GM23338 (cell line): ENCODE data around the gene HK1. TPM values are rescaled to one million over a fixed set of nuclear protein-coding genes. Genes with fewer than 3 reads are reported as not detected.
A peak's percentile ranks its signal among the peaks of the same experiment; 100 is the strongest.

Experiments
- ATAC-seq: fragments of 200-7000 bp; cut with Tn5 transposase; 3 replicates; pipeline ENCODE4 v1.9.1; 2020
- DNase-seq: peaks from one replicate; pipeline ENCODE4 v3.0.0-alpha.2; 2015; ENCODE audit warnings: low spot score
- H2AFZ ChIP-seq: fragments of 200-600 bp; sonication (generic); 2 replicates; pipeline ENCODE4 v1.8.0; 2016; ENCODE audit warnings: antibody characterized with exemption, mild to moderate bottlenecking, moderate library complexity
- H3F3A ChIP-seq: fragments of 200-600 bp; sonication (generic); replicated peaks from 2 replicates; pipeline ENCODE4 v1.8.0; 2017; ENCODE audit warnings: antibody characterized with exemption, mixed run types, low read depth
- H3K27ac ChIP-seq: fragments of 200-600 bp; sonication (generic); 2 replicates; pipeline ENCODE4 v1.6.1; 2016; ENCODE audit warnings: low read depth
- H3K27me3 ChIP-seq: fragments of 200-600 bp; sonication (generic); 2 replicates; pipeline ENCODE4 v1.8.0; 2016; ENCODE audit warnings: mild to moderate bottlenecking, mixed run types, moderate library complexity; ENCODE audit not compliant: insufficient read depth
- H3K36me3 ChIP-seq: fragments of 200-600 bp; sonication (generic); 2 replicates; pipeline ENCODE4 v1.8.0; 2016; ENCODE audit warnings: mild to moderate bottlenecking; ENCODE audit not compliant: insufficient read depth
- H3K4me1 ChIP-seq: fragments of 200-600 bp; sonication (generic); 2 replicates; pipeline ENCODE4 v1.8.0; 2016; ENCODE audit warnings: mild to moderate bottlenecking, moderate library complexity; ENCODE audit not compliant: insufficient read depth
- H3K4me2 ChIP-seq: fragments of 200-600 bp; sonication (generic); 2 replicates; pipeline ENCODE4 v1.7.1; 2017; ENCODE audit warnings: mixed run types
- H3K4me3 ChIP-seq: fragments of 200-600 bp; sonication (generic); 2 replicates; pipeline ENCODE4 v1.6.1; 2016; ENCODE audit warnings: mixed run types
- H3K79me2 ChIP-seq: fragments of 200-600 bp; sonication (generic); replicated peaks from 2 replicates; pipeline ENCODE4 v1.8.0; 2017; ENCODE audit warnings: mild to moderate bottlenecking; ENCODE audit not compliant: insufficient read depth
- H3K9me2 ChIP-seq: fragments of 200-600 bp; sonication (generic); 2 replicates; pipeline ENCODE4 v1.8.0; 2017; ENCODE audit not compliant: insufficient read depth
- H4K20me1 ChIP-seq: fragments of 200-600 bp; sonication (generic); replicated peaks from 2 replicates; pipeline ENCODE4 v1.8.0; 2017; ENCODE audit warnings: mild to moderate bottlenecking; ENCODE audit not compliant: insufficient read depth
- H3K27ac Mint-ChIP-seq: 2 replicates; pipeline ENCODE4 v1.8.0; 2020; ENCODE audit warnings: inconsistent platforms, mild to moderate bottlenecking, moderate library complexity, mixed read lengths
- H3K27me3 Mint-ChIP-seq: 3 replicates; pipeline ENCODE4 v1.8.0; 2022; ENCODE audit warnings: low read depth, mild to moderate bottlenecking, moderate library complexity, mixed read lengths, inconsistent platforms; ENCODE audit not compliant: insufficient read depth, poor library complexity
- H3K36me3 Mint-ChIP-seq: 3 replicates; pipeline ENCODE4 v1.8.0; 2021; ENCODE audit warnings: low read depth, mild to moderate bottlenecking, inconsistent platforms, moderate library complexity, mixed read lengths
- H3K4me1 Mint-ChIP-seq: 3 replicates; pipeline ENCODE4 v1.8.0; 2020; ENCODE audit warnings: mild to moderate bottlenecking, inconsistent platforms, mixed read lengths
- H3K4me3 Mint-ChIP-seq: 3 replicates; pipeline ENCODE4 v1.8.0; 2021; ENCODE audit warnings: moderate library complexity, mild to moderate bottlenecking, inconsistent platforms, mixed read lengths
- H3K9me3 Mint-ChIP-seq: 3 replicates; pipeline ENCODE4 v1.8.0; 2020; ENCODE audit warnings: moderate library complexity, mild to moderate bottlenecking, inconsistent platforms, mixed read lengths
- CREB1 ChIP-seq: fragments of 250-450 bp; sonication (Bioruptor Pico); IDR thresholded peaks from 2 replicates; pipeline ENCODE4 v1.5.0; 2020; ENCODE audit warnings: low read depth, mild to moderate bottlenecking, moderate library complexity
- EZH2 ChIP-seq: fragments of 200-600 bp; sonication (generic); IDR thresholded peaks from one replicate; pipeline ENCODE4 v1.8.0; 2017; ENCODE audit warnings: antibody characterized with exemption, mild to moderate bottlenecking, low read depth; ENCODE audit not compliant: unreplicated experiment
- EZH2phosphoT487 ChIP-seq: fragments of 200-600 bp; sonication (generic); IDR thresholded peaks from one replicate; pipeline ENCODE4 v1.8.1; 2018; ENCODE audit warnings: antibody characterized with exemption; ENCODE audit not compliant: unreplicated experiment
- JUNB ChIP-seq: IDR thresholded peaks from one replicate; pipeline ENCODE4 v1.6.1; 2016; ENCODE audit warnings: antibody characterized with exemption; ENCODE audit not compliant: unreplicated experiment
- NANOG ChIP-seq: IDR thresholded peaks from 2 replicates; pipeline ENCODE4 v1.6.1; 2016; ENCODE audit warnings: antibody characterized with exemption, borderline replicate concordance
- POLR2AphosphoS5 ChIP-seq: IDR thresholded peaks from 2 replicates; pipeline ENCODE4 v1.6.1; 2016; ENCODE audit warnings: antibody characterized with exemption, low read depth
- REST ChIP-seq: IDR thresholded peaks from one replicate; pipeline ENCODE4 v1.6.1; 2018; ENCODE audit warnings: antibody characterized with exemption; ENCODE audit not compliant: unreplicated experiment
- STAT1 ChIP-seq: IDR thresholded peaks from one replicate; pipeline ENCODE4 v1.6.1; 2016; ENCODE audit warnings: antibody characterized with exemption; ENCODE audit not compliant: unreplicated experiment
- ZNF114 ChIP-seq: fragments of 250-450 bp; sonication (Bioruptor Pico); IDR thresholded peaks from 2 replicates; pipeline ENCODE4 v1.5.0; 2020; ENCODE audit warnings: mild to moderate bottlenecking, moderate library complexity
- ZNF331 ChIP-seq: fragments of 250-450 bp; sonication (Bioruptor Pico); IDR thresholded peaks from 2 replicates; pipeline ENCODE4 v1.5.0; 2020; ENCODE audit warnings: low read depth, mild to moderate bottlenecking, moderate library complexity
- ZNF462 ChIP-seq: fragments of 250-450 bp; sonication (Bioruptor Pico); IDR thresholded peaks from 2 replicates; pipeline ENCODE4 v1.5.0; 2020; ENCODE audit warnings: mild to moderate bottlenecking, moderate library complexity
- polyA plus RNA-seq: library from polyadenylated mRNA; unstranded; fragments of >200 nt; fragmentation: Nextera tagmentation; extraction: Ambion mirVana; gene quantifications from 2 replicates; pipeline ENCODE4 v1.2.1, GENCODE V29; 2016
- total RNA-seq: library from RNA; depleted of rRNA; stranded (reverse); fragments of >200 nt; shearing (Covaris generic); gene quantifications from 2 replicates; pipeline ENCODE4 v1.2.3, GENCODE V29; 2014
- TF ChIP-seq, protein P1 (sequence below): IDR thresholded peaks from 2 replicates; pipeline ENCODE4 v1.6.1; 2016; ENCODE audit warnings: antibody characterized with exemption

The HK1 gene
- total and polyA plus RNA-seq, 2 experiments from 2014 or later: 76.6 to 229 TPM

DNA sequence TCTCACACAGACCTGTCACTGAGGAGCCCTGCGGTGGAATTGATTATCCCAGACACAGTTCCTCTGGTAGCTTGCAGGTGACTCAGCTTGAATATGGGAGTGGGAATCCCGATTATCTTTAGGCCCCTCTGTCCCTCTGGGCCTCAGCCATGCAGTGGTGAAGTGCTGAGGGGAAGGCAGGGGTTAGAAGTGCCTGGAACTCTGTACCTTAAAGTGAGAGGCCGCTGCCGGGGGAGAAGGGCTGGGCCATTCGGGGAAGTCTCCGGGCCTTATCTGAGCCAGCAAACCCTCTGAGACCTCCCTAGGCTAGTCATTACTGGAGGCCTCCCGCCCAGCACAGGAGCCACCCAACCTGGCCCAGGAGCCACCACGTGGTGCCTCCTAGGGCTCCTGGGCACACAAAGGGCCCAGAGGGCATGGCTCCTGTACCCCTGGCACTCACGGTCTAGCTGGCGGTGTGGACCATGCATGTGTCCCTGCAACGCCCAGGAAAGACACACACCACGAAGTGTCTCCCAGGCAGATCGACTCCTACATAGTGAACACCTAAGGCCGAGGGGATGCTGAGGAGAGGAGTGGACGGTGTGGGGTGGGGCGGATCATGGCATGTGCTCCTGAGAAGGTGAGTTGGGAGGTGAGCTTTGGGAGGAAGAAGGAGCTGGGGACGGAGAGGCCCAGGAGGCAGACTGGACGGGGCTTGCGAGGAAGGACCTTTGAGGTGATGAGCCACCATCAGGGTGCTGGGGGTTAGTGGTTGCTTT lies 56.2 kb downstream of the HK1 start (continued):
- TF ChIP-seq, protein P1, sequence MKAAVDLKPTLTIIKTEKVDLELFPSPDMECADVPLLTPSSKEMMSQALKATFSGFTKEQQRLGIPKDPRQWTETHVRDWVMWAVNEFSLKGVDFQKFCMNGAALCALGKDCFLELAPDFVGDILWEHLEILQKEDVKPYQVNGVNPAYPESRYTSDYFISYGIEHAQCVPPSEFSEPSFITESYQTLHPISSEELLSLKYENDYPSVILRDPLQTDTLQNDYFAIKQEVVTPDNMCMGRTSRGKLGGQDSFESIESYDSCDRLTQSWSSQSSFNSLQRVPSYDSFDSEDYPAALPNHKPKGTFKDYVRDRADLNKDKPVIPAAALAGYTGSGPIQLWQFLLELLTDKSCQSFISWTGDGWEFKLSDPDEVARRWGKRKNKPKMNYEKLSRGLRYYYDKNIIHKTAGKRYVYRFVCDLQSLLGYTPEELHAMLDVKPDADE: no peak
- TF ChIP-seq ZNF114 (CRISPR knock-in tag): no peak

DNA sequence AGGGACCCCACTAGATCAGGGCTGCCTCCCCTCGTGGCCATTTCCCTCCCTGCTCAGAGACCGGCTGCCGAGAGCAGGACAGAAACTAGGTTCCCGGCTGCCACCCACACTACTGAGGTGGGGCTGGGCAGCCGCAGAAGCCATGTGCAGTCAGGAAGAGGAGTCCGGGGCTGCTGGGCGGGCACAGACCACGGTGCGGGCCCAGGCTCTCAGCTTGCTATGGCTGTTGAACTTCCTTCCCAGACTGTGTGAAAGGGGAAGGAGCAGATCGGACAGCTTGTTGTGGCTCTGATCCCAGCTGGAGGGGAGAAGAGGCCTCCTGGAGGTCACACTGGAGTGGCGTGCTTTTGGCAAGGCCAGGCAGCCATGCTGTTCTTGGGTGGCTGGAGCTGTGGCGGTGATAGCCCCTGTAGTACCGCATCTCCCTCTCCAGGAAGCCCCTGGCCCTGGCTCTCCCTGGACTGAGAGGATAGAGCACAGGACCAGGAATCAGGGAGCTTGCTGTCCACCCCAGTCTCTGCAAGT lies 56.8 kb downstream of the HK1 start:
- H3K4me3 ChIP-seq: no peak overlapping the region
- H3K9me2 ChIP-seq: no peaks in the 10 kb centered on the region
- H3K4me1 ChIP-seq: peaks cover 87% of the 10 kb centered on the region
- 0 out of 2 replicates have a peak, but pooled peaks cover 9% of the 10 kb centered on the region for H3K36me3 ChIP-seq
- H2AFZ ChIP-seq: no peak overlapping the region
- peaks cover 8% of the 10 kb centered on the region for H3F3A ChIP-seq
- no peak for ATAC-seq
- no peak for DNase-seq
- peaks cover 2% of the 10 kb centered on the region; the same call in 1 of the 2 replicates for H4K20me1 ChIP-seq
- Mint-ChIP-seq H3K36me3 (peaks cover 28% of the 10 kb centered on the region), H3K27me3 (peaks cover 25% of the 10 kb centered on the region), H3K4me1 (peaks cover 86% of the 10 kb centered on the region), H3K27ac (peak overlapping the region; percentile 93), H3K4me3 (no peak overlapping the region), H3K9me3 (no peaks in the 10 kb centered on the region)
- H3K27ac ChIP-seq: peak overlapping the region; percentile 50; the same call in 1 of the 2 replicates
- H3K4me2 ChIP-seq: no peak overlapping the region
- peaks cover 100% of the 10 kb centered on the region for H3K79me2 ChIP-seq
- TF ChIP-seq EZH2phosphoT487: no peak
- TF ChIP-seq ZNF462 (CRISPR knock-in tag): no peak
- no peak for TF ChIP-seq POLR2AphosphoS5
- no peak for TF ChIP-seq NANOG
- TF ChIP-seq REST: no peak
- no peak for TF ChIP-seq EZH2
- no peak for TF ChIP-seq JUNB
- TF ChIP-seq CREB1 (CRISPR knock-in tag): no peak
- TF ChIP-seq STAT1: no peak
- TF ChIP-seq ZNF331 (CRISPR knock-in tag): no peak
- TF ChIP-seq, protein P1: no peak
- no peaks in the 10 kb centered on the region for H3K27me3 ChIP-seq
